Measurements from ENCODE around the gene CASP9.
"Not testable (repeated sequence)": the region's sequence is repeated elsewhere in the genome, so short reads cannot be mapped to it uniquely, and the experiment has no call there.

The CASP9 gene

GRCh38 chr1:15466955-15467625 lies 56.9 kb downstream of the CASP9 start:
- DNase-seq: not testable (repeated sequence)

- no peak for DNase-seq
Observed at GRCh38 chr1:15465674-15466073, 58.3 kb downstream of the CASP9 start.

- DNase-seq: not testable (repeated sequence)
Observed at GRCh38 chr1:15463926-15464322, 60.1 kb downstream of the CASP9 start.

GRCh38 chr1:15463064-15463800 lies 60.8 kb downstream of the CASP9 start:
- not testable (repeated sequence) for DNase-seq

GRCh38 chr1:15460708-15461095 lies 63.3 kb downstream of the CASP9 start:
- DNase-seq: no peak

- DNase-seq: peak; percentile 64
Observed at GRCh38 chr1:15459771-15460707, 64.0 kb downstream of the CASP9 start.

- DNase-seq: not testable (repeated sequence)
Observed at GRCh38 chr1:15458388-15458787, 65.6 kb downstream of the CASP9 start.

- no peak for DNase-seq
Observed at GRCh38 chr1:15457585-15457984, 66.4 kb downstream of the CASP9 start.

- no peak for DNase-seq
Observed at GRCh38 chr1:15456313-15456954, 67.6 kb downstream of the CASP9 start, which contains the start of gene CELA2A. TSS of gene CELA2A (plus strand) at chr1:15456732. CDS start at chr1:15456754, 22 bp downstream.

- DNase-seq: no peak
Observed at GRCh38 chr1:15455522-15455921, 68.5 kb downstream of the CASP9 start.

- no peak for DNase-seq
Observed at GRCh38 chr1:15454256-15454655, 69.8 kb downstream of the CASP9 start.

GRCh38 chr1:15453734-15454133 lies 70.3 kb downstream of the CASP9 start:
- no peak for DNase-seq

GRCh38 chr1:15452866-15453571 lies 71.0 kb downstream of the CASP9 start:
- peak; percentile 55 for DNase-seq

- DNase-seq: no peak
Observed at GRCh38 chr1:15452216-15452615, 71.8 kb downstream of the CASP9 start.

- DNase-seq: no peak
Observed at GRCh38 chr1:15451014-15451722, 72.8 kb downstream of the CASP9 start.

- DNase-seq: no peak
Observed at GRCh38 chr1:15449567-15449966, 74.4 kb downstream of the CASP9 start.

GRCh38 chr1:15448877-15449462 lies 75.0 kb downstream of the CASP9 start:
- no peak for DNase-seq

GRCh38 chr1:15446212-15446611 lies 77.8 kb downstream of the CASP9 start:
- no peak for DNase-seq

- no peak for DNase-seq
Observed at GRCh38 chr1:15445390-15446122, 78.5 kb downstream of the CASP9 start.
